ENCODE results near the gene SLC9A7.

Gene SLC9A7

GRCh38 chrX:46707274-46707965 lies 51.5 kb downstream of the SLC9A7 start:
- DNase-seq (ENCODE audit: insufficient read length, low spot score) = no peak
- FAIRE-seq = no peak
- no peak for TF ChIP-seq CTCF (IDR thresholded peaks at IDR 0.05; ENCODE audit: insufficient read depth, missing control alignments)

DNA sequence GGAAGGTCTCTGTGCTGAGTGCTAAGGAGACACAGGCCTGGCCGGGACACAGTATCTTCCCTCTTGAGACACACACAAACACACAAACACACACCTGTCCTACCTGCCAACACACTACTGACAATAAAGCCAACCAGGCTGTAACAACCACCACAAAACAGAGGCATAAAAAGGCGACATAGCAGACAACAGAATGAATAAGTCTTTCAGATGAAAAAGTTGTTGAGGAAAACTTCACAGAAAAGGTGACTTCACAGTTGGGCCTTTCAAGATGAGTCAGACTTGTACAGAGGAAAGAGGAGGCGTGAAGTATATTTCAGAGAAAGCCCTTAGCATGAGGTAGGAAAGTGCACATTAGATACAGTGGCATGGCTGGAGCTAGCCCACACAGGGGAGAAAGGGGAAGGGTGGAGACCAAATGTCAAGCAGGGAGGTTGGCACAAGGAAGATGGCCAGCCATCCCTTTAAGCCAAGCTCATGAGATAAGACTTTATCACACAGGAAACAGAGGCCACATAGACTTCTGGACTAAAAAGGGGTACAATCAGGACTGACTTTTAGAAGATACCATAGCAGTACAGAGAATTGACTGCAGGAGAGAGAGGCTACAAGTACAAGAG lies 54.0 kb downstream of the SLC9A7 start:
- no peak for FAIRE-seq
- TF ChIP-seq CTCF (IDR thresholded peaks at IDR 0.05; ENCODE audit: insufficient read depth, missing control alignments) = no peak
- DNase-seq (ENCODE audit: insufficient read length, low spot score) = no peak

- DNase-seq (ENCODE audit: insufficient read length, low spot score) = no peak
- no peak for TF ChIP-seq CTCF (IDR thresholded peaks at IDR 0.05; ENCODE audit: insufficient read depth, missing control alignments)
- FAIRE-seq = no peak
Observed at GRCh38 chrX:46703980-46704379, 54.9 kb downstream of the SLC9A7 start.

- FAIRE-seq = no peak
- no peak for TF ChIP-seq CTCF (IDR thresholded peaks at IDR 0.05; ENCODE audit: insufficient read depth, missing control alignments)
Observed at GRCh38 chrX:46698691-46699090, 60.2 kb downstream of the SLC9A7 start.

DNA sequence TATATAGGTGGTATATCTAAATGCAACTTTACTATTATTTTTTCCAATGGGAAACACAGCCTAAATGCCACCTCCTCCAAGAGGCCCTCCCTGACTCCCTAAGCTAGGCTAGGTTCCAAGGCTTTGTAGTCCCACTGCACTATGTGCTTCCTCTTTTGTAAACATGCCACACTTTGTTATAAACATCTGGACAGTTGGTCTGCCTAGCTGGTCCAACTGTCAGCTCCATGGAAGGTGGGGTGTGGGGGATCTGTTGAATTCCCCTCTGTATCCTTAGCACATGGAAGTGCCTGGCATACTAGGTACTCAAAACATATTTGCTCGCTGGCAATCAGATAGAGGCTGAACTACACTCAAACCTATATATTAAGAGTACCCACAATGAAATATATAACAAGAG lies 63.4 kb downstream of the SLC9A7 start:
- no peak for FAIRE-seq

More at GRCh38 chrX:46698691-46699090, 60.2 kb downstream of the SLC9A7 start:
- DNase-seq (ENCODE audit: insufficient read length, low spot score) = no peak

GRCh38 chrX:46694549-46694948 lies 64.4 kb downstream of the SLC9A7 start:
- DNase-seq (ENCODE audit: insufficient read length, low spot score) = no peak
- FAIRE-seq = no peak
- TF ChIP-seq CTCF (IDR thresholded peaks at IDR 0.05; ENCODE audit: insufficient read depth, missing control alignments) = no peak

More for the DNA sequence above, 63.4 kb downstream of the SLC9A7 start:
- no peak for DNase-seq (ENCODE audit: insufficient read length, low spot score)
- TF ChIP-seq CTCF (IDR thresholded peaks at IDR 0.05; ENCODE audit: insufficient read depth, missing control alignments) = no peak

DNA sequence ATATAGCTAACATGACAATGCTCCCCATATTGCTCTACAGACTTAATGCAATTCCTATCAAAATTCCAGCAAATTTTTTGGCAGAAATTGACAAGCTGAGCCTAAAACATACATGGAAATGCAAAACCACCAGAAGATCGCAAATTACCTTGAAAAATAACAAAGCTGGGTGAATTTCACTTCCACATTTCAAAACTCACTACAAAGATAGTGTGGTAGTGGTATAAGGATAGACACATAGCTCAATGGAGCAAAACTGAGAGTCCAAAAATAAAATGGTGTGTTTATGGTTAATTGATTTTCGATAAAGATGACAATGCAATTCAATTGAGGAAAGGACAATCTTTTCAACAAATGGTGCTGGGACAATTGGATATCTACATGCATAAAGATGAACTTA lies 65.8 kb downstream of the SLC9A7 start:
- FAIRE-seq (no peak), DNase-seq (ENCODE audit: insufficient read length, low spot score) (no peak)
- no peak for TF ChIP-seq CTCF (IDR thresholded peaks at IDR 0.05; ENCODE audit: insufficient read depth, missing control alignments)
